Measurements from ENCODE around the gene GINS2. TPM values are rescaled to one million over a fixed set of nuclear protein-coding genes. Genes with fewer than 3 reads are reported as not detected.

GINS2 gene
- total RNA-seq, 1 experiment from 2014 or later, result 25.2 TPM

- Mint-ChIP-seq H3K4me3 (ENCODE audit: low read depth, unreplicated experiment) (no peak overlapping the region), H3K27me3 (ENCODE audit: unreplicated experiment) (no peaks in the 10 kb centered on the region), H3K36me3 (ENCODE audit: insufficient read depth, unreplicated experiment) (peaks cover 48% of the 10 kb centered on the region), H3K9me3 (ENCODE audit: low read depth, unreplicated experiment) (no peaks in the 10 kb centered on the region), H3K27ac (ENCODE audit: unreplicated experiment) (no peak overlapping the region), H3K4me1 (ENCODE audit: low read depth, unreplicated experiment) (no peaks in the 10 kb centered on the region)
- intact Hi-C loops (cut with micrococcal nuclease; ENCODE audit: unreplicated experiment), result no loop called here
- BruUV-seq (replicated peaks), result no TSS peak
- CTCF ChIA-PET, result interaction anchor here (1.4 kb wide), 1 partner anchor 244 kb away, joined by 3 read pairs; no protein-coding TSS in a partner anchor
- peak; percentile 95 for TF ChIP-seq CTCF (IDR thresholded peaks at IDR 0.05; ENCODE audit: unreplicated experiment)
- peak; percentile 80 for DNase-seq
Observed at GRCh38 chr16:85659805-85660511, 28.8 kb downstream of the GINS2 start.

- CTCF ChIA-PET, result interaction anchor here (0.5 to 1.9 kb wide), 3 partner anchors 10 to 266 kb away, joined by 3 to 6 read pairs (median 5); no protein-coding TSS in a partner anchor
Observed at GRCh38 chr16:85659336-85659735, 29.4 kb downstream of the GINS2 start.

GRCh38 chr16:85658504-85659326 lies 30.0 kb downstream of the GINS2 start:
- Mint-ChIP-seq H3K27me3 (ENCODE audit: unreplicated experiment) (no peaks in the 10 kb centered on the region), H3K27ac (ENCODE audit: unreplicated experiment) (no peak overlapping the region), H3K9me3 (ENCODE audit: low read depth, unreplicated experiment) (no peaks in the 10 kb centered on the region), H3K4me1 (ENCODE audit: low read depth, unreplicated experiment) (no peaks in the 10 kb centered on the region), H3K4me3 (ENCODE audit: low read depth, unreplicated experiment) (no peak overlapping the region), H3K36me3 (ENCODE audit: insufficient read depth, unreplicated experiment) (peaks cover 60% of the 10 kb centered on the region)
- no TSS peak for BruUV-seq (replicated peaks)
- TF ChIP-seq CTCF (IDR thresholded peaks at IDR 0.05; ENCODE audit: unreplicated experiment), result no peak
- intact Hi-C loops (cut with micrococcal nuclease; ENCODE audit: unreplicated experiment), result no loop called here
- CTCF ChIA-PET, result interaction anchor here (0.5 to 1.9 kb wide), 4 partner anchors 10 to 265 kb away, joined by 3 to 6 read pairs (median 4); no protein-coding TSS in a partner anchor
- DNase-seq, result no peak

More at GRCh38 chr16:85659336-85659735, 29.4 kb downstream of the GINS2 start:
- no TSS peak for BruUV-seq (replicated peaks)
- H3K9me3 Mint-ChIP-seq (ENCODE audit: low read depth, unreplicated experiment), result no peaks in the 10 kb centered on the region
- DNase-seq, result no peak
- no peak for TF ChIP-seq CTCF (IDR thresholded peaks at IDR 0.05; ENCODE audit: unreplicated experiment)
- no peaks in the 10 kb centered on the region for H3K27me3 Mint-ChIP-seq (ENCODE audit: unreplicated experiment)
- no peak overlapping the region for H3K27ac Mint-ChIP-seq (ENCODE audit: unreplicated experiment)
- no peaks in the 10 kb centered on the region for H3K4me1 Mint-ChIP-seq (ENCODE audit: low read depth, unreplicated experiment)
- intact Hi-C loops (cut with micrococcal nuclease; ENCODE audit: unreplicated experiment), result no loop called here
- peaks cover 54% of the 10 kb centered on the region for H3K36me3 Mint-ChIP-seq (ENCODE audit: insufficient read depth, unreplicated experiment)
- H3K4me3 Mint-ChIP-seq (ENCODE audit: low read depth, unreplicated experiment), result no peak overlapping the region

GRCh38 chr16:85657996-85658395 lies 30.8 kb downstream of the GINS2 start:
- no peak for DNase-seq
- no peaks in the 10 kb centered on the region for H3K9me3 Mint-ChIP-seq (ENCODE audit: low read depth, unreplicated experiment)
- no peak for TF ChIP-seq CTCF (IDR thresholded peaks at IDR 0.05; ENCODE audit: unreplicated experiment)
- peaks cover 55% of the 10 kb centered on the region for H3K36me3 Mint-ChIP-seq (ENCODE audit: insufficient read depth, unreplicated experiment)
- CTCF ChIA-PET, result interaction anchor here (0.5 to 1.9 kb wide), 3 partner anchors 9 to 64 kb away, joined by 3 to 5 read pairs (median 4); no protein-coding TSS in a partner anchor
- no peaks in the 10 kb centered on the region for H3K4me1 Mint-ChIP-seq (ENCODE audit: low read depth, unreplicated experiment)
- BruUV-seq (replicated peaks), result no TSS peak
- intact Hi-C loops (cut with micrococcal nuclease; ENCODE audit: unreplicated experiment), result no loop called here
- H3K27ac Mint-ChIP-seq (ENCODE audit: unreplicated experiment), result no peak overlapping the region
- no peak overlapping the region for H3K4me3 Mint-ChIP-seq (ENCODE audit: low read depth, unreplicated experiment)
- no peaks in the 10 kb centered on the region for H3K27me3 Mint-ChIP-seq (ENCODE audit: unreplicated experiment)

All from Calu3 (cell line).